ENCODE results near the gene STARD9.

DNA sequence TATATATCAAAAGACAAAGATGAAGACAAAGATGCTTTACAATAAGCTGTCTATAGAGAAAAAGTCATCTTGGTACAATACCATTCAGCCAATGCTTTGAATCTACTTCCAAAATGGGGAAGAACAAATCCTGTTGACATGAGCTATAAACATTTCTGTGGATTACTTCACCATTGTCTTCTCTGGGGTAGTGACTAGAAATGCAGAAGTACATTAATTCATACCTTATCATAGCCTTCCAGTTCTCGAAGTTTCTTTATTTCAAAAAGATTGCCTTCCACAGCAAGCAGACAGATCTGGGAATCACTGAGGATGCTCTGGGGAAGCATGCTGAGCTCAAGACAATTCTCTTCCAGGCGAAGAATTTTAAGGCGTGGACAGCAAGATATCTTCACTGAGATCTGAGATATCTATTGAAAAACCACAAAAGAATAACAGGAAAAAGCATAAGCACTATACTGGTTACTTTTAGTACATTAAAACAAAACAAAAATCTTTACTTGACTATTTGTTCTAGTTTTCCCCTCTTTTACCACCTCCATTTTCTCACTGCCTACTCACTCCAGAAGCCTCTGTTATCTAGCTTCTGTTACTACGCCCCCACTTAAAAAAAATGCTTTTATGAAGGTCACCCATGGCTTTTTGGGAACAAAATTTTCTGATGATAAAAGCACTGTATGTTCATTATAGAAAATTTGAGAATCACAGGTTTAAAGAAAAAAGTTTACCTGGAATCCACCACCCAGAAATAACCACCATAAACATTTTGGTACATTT lies 30.4 kb upstream of the STARD9 start:
- TF ChIP-seq, protein P1, sequence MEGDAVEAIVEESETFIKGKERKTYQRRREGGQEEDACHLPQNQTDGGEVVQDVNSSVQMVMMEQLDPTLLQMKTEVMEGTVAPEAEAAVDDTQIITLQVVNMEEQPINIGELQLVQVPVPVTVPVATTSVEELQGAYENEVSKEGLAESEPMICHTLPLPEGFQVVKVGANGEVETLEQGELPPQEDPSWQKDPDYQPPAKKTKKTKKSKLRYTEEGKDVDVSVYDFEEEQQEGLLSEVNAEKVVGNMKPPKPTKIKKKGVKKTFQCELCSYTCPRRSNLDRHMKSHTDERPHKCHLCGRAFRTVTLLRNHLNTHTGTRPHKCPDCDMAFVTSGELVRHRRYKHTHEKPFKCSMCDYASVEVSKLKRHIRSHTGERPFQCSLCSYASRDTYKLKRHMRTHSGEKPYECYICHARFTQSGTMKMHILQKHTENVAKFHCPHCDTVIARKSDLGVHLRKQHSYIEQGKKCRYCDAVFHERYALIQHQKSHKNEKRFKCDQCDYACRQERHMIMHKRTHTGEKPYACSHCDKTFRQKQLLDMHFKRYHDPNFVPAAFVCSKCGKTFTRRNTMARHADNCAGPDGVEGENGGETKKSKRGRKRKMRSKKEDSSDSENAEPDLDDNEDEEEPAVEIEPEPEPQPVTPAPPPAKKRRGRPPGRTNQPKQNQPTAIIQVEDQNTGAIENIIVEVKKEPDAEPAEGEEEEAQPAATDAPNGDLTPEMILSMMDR (IDR thresholded peaks at IDR 0.05), result no peak
- no peak for TF ChIP-seq POLR2AphosphoS5 (IDR thresholded peaks at IDR 0.05)
- TF ChIP-seq EP300 (IDR thresholded peaks at IDR 0.05), result no peak
